Heart right ventricle (tissue), 16 donors: ENCODE data around the gene NUAK1. TPM values are rescaled to one million over a fixed set of nuclear protein-coding genes. Genes with fewer than 3 reads are reported as not detected.

ENCODE experiments used
- ATAC-seq, 8 donors: fragments of 200-7000 bp; cut with Tn5 transposase; one replicate each; pipeline ENCODE4 v1.9.1; 2020; ENCODE audit warnings: mild to moderate bottlenecking in 8 of 8, moderate library complexity in 8 of 8, moderate number of reproducible peaks in 1 of 8
- DNase-seq, 2 donors: peaks; one replicate each; pipeline ENCODE4 v3.0.0-alpha.2; 2020
- H3K27ac ChIP-seq, 10 donors: fragments of 200-600 bp; sonication (generic) in 2 of 10; one replicate each; pipeline versions ENCODE4 v1.5.0 to v1.8.0; 2020 to 2022; ENCODE audit warnings: mild to moderate bottlenecking in 3 of 10
- H3K27me3 ChIP-seq, 7 donors: fragments of 200-600 bp; one replicate each; pipeline ENCODE4 v1.8.0; 2021 to 2022; ENCODE audit warnings: mild to moderate bottlenecking in 2 of 7
- H3K36me3 ChIP-seq, 9 donors: fragments of 200-600 bp; sonication (generic) in 1 of 9; one replicate each; pipeline versions ENCODE4 v1.5.0 to v1.8.0; 2020 to 2022; ENCODE audit warnings: mild to moderate bottlenecking in 2 of 9
- H3K4me1 ChIP-seq, 9 donors: fragments of 200-600 bp; sonication (generic) in 1 of 9; one replicate each; pipeline versions ENCODE4 v1.5.0 to v1.8.0; 2020 to 2022; ENCODE audit warnings: mild to moderate bottlenecking in 4 of 9
- H3K4me3 ChIP-seq, 10 donors: fragments of 200-600 bp; sonication (generic) in 2 of 10; one replicate each; pipeline versions ENCODE4 v1.5.0 to v1.8.0; 2020 to 2022; ENCODE audit warnings: mild to moderate bottlenecking in 7 of 10, moderate library complexity in 2 of 10
- H3K9me3 ChIP-seq, 11 donors: fragments of 200-600 bp in 10 of 11; sonication (generic) in 2 of 11; one replicate each; pipeline versions ENCODE4 v1.5.0 to v1.8.0; 2013 to 2022; ENCODE audit warnings: mild to moderate bottlenecking in 2 of 11, control low read depth in 1 of 11, moderate library complexity in 1 of 11
- WGBS, 2 donors: extraction: QIAGEN DNeasy Blood & Tissue Kit; methylation state at CpG; one replicate each; pipeline ENCODE4 v1.1.7; 2013; ENCODE audit warnings: inconsistent platforms in 1 of 2; 5-methylcytosine and 5-hydroxymethylcytosine counted together
- intact Hi-C, 10 donors: fragments of 100-400 bp; cut with DNase I; formaldehyde crosslinking; loops; one replicate each; pipeline versions ENCODE4 v1.11.1 to v1.14.2; 2022
- polyA plus RNA-seq, 2 donors: library from polyadenylated mRNA; stranded (reverse); fragments of 200-250 nt; gene quantifications; one replicate each; pipeline ENCODE4 v1.2.3, GENCODE V29; 2013
- total RNA-seq, 10 donors: library from RNA; stranded (reverse); fragmentation: NEBNext Ultra II Directional in 3 of 10; extraction: Animal tissue kit (Norgen Biotek cat#: 25700) in 3 of 10; gene quantifications; one replicate each; pipeline versions ENCODE4 v1.2.1 to v1.2.4, GENCODE V29; 2021 to 2023
- TF ChIP-seq, protein P1 (sequence below), 9 donors: fragments of 200-600 bp; sonication (generic) in 2 of 9; IDR thresholded peaks; one replicate each; pipeline versions ENCODE4 v1.5.0 to v1.8.0; 2021 to 2022; ENCODE audit warnings: antibody characterized with exemption in 9 of 9, mild to moderate bottlenecking in 5 of 9, moderate library complexity in 1 of 9
- donor health status: Arrhythmogenic right ventricular cardiomyopathy.
- donor health status: ischemic (EF 13 %, LVEDD 7.1; RV severe dilation, severe dysfunction).
- donor health status: healthy with polysubstance abuse.
- donor health status: DM: no; HTN: yes; CAD: no.
- donor health status: DM: no; HTN: no; CAD: no.
- donor health status: ischemic (EF 25% LVEDD 6.9; RV normal size, moderate dysfunction).
- donor health status: ischemic (EF 25% LVEDD 5.7; RV mildly dilated, moderate dysfunction).
- donor health status: healthy.
- donor health status: DM: yes; HTN: yes; CAD: no.
- donor health status: Ischemic cardiomyopathy.
- donor health status: ischemic (EF 35%, LVEDD 5.7; RV mildly dilated, moderate dysfunction).
- donor health status: nonischemic (EF 11% LVEDD 7.7; RV severe dilation, severe dysfunction).
- donor health status: DM: yes; HTN: yes; CAD: no.
- donor health status: PGD.
- donor health status: ischemic (EF 29% LVEDD 5.4; RV normal size, mild dysfunction).
- donor health status: nonischemic (EF 23%, LVEDD 6.1; RV moderate dilation, normal function).

NUAK1 gene
- total and polyA plus RNA-seq, 12 donors, result 9.8 to 59.0 (median 44.8) TPM

DNA sequence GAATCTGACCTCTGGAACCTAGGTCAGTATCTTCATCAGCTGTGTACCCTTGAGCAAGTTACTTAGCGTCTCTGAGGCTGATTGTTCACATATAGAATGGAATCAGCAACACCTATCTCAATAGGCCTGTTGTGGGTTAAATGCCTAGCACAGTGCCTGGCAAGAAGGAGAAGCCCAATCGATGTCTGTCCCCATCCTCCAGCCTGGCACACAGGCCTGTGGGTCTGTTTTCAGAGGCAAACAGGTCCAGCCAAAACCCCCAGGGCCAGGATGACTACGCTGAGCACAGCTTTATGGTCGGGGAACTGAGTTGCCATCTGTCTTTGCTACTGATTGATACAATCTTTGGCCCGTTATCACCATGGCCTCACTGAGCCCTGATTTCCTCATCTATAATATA is 89.2 kb downstream of the NUAK1 start:
- Histone ChIP-seq H3K4me3 (no peak overlapping the region), H3K9me3 (peaks cover 0 to 1% (median 0%) of the 10 kb centered on the region in 11 donors), H3K27ac (no peak overlapping the region), H3K36me3 (no peaks in the 10 kb centered on the region), H3K4me1 (peaks cover 0 to 25% (median 4%) of the 10 kb centered on the region in 9 donors), H3K27me3 (no peaks in the 10 kb centered on the region)
- intact Hi-C loops, result no loop called here
- 94 to 95% methylated on average over 5 of the region's 5 CpGs for WGBS, 2 donors
- TF ChIP-seq, protein P1, sequence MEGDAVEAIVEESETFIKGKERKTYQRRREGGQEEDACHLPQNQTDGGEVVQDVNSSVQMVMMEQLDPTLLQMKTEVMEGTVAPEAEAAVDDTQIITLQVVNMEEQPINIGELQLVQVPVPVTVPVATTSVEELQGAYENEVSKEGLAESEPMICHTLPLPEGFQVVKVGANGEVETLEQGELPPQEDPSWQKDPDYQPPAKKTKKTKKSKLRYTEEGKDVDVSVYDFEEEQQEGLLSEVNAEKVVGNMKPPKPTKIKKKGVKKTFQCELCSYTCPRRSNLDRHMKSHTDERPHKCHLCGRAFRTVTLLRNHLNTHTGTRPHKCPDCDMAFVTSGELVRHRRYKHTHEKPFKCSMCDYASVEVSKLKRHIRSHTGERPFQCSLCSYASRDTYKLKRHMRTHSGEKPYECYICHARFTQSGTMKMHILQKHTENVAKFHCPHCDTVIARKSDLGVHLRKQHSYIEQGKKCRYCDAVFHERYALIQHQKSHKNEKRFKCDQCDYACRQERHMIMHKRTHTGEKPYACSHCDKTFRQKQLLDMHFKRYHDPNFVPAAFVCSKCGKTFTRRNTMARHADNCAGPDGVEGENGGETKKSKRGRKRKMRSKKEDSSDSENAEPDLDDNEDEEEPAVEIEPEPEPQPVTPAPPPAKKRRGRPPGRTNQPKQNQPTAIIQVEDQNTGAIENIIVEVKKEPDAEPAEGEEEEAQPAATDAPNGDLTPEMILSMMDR (IDR thresholded peaks at IDR 0.05), result no peak
- DNase-seq (no peak), ATAC-seq (no peak)

DNA sequence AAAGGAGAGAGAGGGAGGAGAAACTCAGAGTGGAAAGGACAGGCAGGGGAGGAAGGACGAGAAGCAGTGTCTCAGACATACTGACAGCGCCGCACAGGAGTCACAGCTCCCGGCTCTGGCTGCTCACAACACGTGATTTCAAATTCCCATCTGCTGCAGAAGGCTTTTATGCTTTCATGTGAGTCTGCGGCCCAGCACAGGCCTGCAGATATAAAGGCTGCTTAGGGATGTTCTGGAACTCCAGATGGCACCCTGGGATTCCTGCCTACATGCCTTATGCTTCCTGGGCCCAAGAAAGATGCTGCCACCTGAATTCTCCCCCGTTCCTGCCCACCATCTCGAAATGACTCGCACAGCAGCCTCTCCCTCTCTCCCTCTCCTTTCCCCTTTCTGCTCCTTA is 89.6 kb downstream of the NUAK1 start:
- no peaks in the 10 kb centered on the region for H3K9me3 ChIP-seq
- intact Hi-C loops, result no loop called here

DNA sequence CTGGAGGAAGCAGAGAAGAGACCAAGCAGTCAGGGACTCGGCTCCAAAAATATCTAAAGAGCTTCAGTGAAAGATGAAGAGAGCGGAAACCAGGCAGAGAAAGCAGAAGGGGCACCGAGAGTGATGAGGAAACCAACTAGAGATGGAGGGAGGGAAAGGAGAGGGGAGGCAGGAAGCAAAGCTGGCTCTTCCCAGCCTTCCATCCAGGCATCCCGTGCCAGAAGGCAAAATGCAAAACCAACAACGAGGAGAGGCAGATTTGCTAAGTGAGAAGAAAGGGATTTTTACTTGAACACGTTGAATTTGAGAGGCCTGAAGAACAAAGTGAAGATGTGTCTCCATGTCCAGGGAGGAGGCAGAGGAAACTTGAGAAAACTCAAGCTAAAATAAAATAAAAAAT is 90.1 kb downstream of the NUAK1 start:
- Histone ChIP-seq H3K4me1 (peaks cover 0 to 26% (median 4%) of the 10 kb centered on the region in 9 donors), H3K4me3 (no peak overlapping the region), H3K27me3 (no peaks in the 10 kb centered on the region), H3K36me3 (no peaks in the 10 kb centered on the region), H3K9me3 (no peaks in the 10 kb centered on the region), H3K27ac (no peak overlapping the region)
- 72 to 77% methylated on average over 6 of the region's 6 CpGs for WGBS, 2 donors
- no peak for DNase-seq
- ATAC-seq, result no peak
- TF ChIP-seq, protein P1 (IDR thresholded peaks at IDR 0.05), result no peak
- intact Hi-C loops, result no loop called here

More for the DNA sequence above, 89.6 kb downstream of the NUAK1 start:
- Histone ChIP-seq H3K4me3 (no peak overlapping the region), H3K27me3 (no peaks in the 10 kb centered on the region), H3K27ac (no peak overlapping the region), H3K36me3 (no peaks in the 10 kb centered on the region), H3K4me1 (peaks cover 0 to 26% (median 4%) of the 10 kb centered on the region in 9 donors)
- 84 to 89% methylated on average over 9 of the region's 9 CpGs for WGBS, 2 donors
- ATAC-seq (peak in 1 of 8 donors; percentile 33), DNase-seq (no peak)
- TF ChIP-seq, protein P1 (IDR thresholded peaks at IDR 0.05), result no peak

DNA sequence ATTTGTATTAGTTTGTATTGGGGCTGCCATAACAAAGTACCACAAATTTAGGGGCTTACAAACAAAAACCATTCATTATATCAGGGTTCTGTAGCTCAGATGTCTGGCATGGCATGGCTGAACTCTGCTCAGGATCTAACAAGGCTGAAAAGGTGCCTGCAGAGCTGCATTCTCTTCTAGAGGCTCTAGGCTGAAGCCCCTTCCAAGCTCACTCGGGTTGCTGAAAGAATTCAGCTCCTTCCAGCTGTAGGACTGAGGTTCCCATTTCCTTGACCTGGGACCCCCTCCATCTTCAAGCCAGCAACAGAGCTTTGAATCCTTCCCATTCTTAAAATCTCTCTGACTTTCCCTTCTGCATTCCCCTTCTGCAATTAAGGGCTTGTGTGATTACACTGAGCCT is 90.7 kb downstream of the NUAK1 start:
- intact Hi-C loops, result no loop called here
- TF ChIP-seq, protein P1 (IDR thresholded peaks at IDR 0.05), result no peak

More for the DNA sequence above, 90.7 kb downstream of the NUAK1 start:
- Histone ChIP-seq H3K4me3 (no peak overlapping the region), H3K36me3 (no peaks in the 10 kb centered on the region), H3K9me3 (no peaks in the 10 kb centered on the region), H3K4me1 (peaks cover 0 to 26% (median 4%) of the 10 kb centered on the region in 9 donors), H3K27me3 (no peaks in the 10 kb centered on the region), H3K27ac (no peak overlapping the region)
- ATAC-seq (no peak), DNase-seq (no peak)
- WGBS, 2 donors, result 97 to 100% methylated on average over 1 of the region's 1 CpG
